GM18508 (cell line): ENCODE results near the gene CLCN3.
"Not testable (repeated sequence)": the region's sequence is repeated elsewhere in the genome, so short reads cannot be mapped to it uniquely, and the experiment has no call there.

ENCODE experiments used
- ATAC-seq: cut with Tn5 transposase; IDR thresholded peaks from one replicate; pipeline ENCODE4 v1.9.1; 2021; ENCODE audit warnings: moderate number of reproducible peaks; ENCODE audit not compliant: insufficient read depth, unreplicated experiment

CLCN3 gene

DNA sequence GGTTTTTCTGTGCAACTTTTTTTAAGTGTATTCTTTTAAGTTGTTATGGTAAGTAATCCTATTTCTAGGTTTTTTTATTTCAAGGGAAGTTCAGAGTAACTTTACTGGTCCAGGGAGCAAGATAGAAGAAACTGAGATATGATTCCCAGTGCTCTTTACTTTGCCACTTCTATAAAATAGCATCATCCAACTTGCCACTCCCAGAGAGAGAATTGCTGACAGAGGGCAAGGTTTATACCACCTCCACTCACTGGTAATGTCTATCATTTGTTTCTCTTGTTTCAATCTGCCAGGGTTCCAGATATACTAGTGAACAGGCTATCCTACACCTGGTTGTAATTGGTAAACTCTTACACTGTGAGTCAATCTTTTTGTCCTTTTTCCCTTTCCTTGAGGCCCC lies 3.5 kb upstream of the CLCN3 start:
- no peak for ATAC-seq

DNA sequence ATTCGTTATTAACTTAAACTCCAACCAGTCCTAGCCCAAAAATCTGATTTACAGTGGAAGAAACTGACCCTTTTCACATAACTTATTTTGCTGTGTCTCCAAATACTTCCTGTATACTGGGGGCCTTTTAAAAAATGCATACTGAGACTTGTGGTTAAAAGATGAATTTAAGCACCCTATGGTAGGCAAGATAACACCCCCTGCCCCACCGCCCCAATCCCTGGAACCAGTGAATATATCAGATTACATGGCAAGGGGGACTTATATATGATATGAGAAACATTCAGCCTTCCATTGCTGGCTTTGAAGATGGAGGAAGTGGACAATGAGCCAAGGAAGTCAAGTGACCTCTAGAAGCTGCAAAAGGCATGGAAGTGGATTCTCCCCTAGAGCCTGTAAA lies 3.1 kb upstream of the CLCN3 start:
- ATAC-seq: no peak

DNA sequence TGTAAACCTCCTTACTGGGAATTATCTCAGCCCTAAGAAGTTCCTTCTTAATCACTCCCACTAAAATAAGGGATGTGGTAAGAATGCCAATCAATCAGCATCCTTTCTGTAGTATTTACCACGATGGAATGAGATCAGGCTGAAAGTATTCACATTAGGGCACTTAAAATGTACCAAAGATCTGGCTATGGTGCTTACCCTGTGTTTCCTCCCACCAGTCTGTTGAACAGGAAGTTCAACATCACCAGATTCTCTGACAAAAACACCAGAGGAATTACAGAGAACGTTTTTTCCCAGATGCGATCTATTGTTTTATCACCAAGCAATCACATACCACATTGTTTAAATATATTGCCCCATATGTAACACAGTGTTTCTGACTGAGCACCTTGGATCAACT lies 2.1 kb upstream of the CLCN3 start:
- ATAC-seq: no peak

DNA sequence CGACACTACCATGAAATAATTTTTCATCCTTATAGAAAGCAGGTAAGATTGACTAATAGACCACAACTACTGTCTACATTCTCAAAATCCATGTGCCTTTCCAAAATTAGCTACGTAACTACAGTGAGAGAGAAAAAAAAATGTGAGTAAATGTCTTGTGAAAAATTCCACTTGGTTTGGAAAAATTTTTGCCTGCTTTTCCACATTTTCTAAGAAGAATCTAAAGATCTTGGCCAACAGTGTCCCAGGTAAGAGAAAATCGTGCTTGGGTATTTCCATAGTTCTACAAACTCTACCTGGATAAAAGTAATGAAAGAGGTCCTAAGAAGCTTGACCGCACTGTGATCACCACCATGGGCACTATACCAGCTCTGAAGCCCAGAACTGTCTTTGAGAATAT lies 1.4 kb upstream of the CLCN3 start:
- ATAC-seq: no peak

DNA sequence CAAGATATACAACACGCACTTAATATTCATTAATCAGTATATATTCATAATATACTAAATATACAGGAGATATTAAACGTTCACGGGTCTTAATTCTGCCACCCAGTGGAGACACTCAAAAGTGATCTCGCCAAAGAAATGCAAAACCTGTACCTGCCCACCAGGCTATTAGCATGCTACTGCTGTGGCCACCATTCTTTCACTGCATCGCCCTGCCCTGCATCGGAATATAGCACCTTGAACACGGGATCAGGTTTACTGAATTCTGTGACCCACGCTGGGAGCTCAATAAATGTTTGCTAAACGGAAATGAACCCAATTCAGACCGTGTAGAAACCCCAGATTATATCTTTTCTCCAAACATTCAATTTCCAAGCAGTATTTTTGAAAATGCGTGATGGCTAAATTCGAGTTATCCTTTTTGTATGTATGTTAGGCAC lies 840 bp upstream of the CLCN3 start:
- peak; percentile 36 for ATAC-seq

DNA sequence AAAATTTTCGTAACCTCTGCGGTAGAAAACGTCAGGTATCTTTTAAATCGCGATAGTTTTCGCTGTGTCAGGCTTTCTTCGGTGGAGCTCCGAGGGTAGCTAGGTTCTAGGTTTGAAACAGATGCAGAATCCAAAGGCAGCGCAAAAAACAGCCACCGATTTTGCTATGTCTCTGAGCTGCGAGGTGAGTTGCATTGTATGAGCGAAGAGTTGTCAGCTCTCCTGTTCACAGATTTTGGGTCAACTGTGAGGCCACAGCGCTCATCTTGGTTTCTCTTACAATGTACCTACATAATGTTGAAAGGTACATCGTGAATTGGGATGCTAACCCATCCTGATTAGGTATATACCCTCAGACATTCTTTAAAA lies 486 bp downstream of the CLCN3 start:
- no peak for ATAC-seq

DNA sequence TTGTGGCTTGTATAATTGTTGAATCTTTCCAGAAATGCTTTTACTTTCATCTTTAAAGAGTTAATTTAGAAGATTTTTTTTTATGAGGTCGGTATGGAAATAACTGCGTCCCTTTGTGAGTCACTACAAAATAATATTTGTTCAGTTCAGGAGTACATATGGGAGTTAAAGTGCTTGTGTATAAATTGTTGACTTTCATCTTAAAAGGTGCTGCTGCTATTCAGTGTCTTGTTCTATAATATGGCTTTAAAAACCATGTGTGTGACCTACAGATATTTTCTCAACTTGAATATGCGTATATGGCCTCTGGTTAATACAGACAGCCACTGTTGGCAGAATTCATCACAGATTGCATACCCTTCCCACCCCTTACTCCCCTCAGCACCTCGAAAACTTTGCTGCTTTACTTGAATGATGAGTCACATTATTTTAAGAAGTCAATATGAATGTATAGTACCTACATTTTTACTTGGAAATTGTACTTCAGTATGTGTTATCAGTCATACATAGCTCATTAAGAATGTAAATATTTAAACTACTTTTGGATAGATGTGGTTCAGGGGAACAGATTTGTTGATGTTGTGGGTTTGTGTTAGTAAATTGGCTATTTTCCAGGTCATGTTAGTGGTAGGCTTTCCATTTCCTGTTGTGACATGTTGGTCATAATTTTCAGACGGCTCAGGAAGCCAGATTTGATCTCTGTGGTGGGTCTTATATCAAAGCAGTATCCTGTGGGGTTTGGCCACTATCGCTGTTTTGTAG lies 1.5 kb downstream of the CLCN3 start:
- no peak for ATAC-seq

DNA sequence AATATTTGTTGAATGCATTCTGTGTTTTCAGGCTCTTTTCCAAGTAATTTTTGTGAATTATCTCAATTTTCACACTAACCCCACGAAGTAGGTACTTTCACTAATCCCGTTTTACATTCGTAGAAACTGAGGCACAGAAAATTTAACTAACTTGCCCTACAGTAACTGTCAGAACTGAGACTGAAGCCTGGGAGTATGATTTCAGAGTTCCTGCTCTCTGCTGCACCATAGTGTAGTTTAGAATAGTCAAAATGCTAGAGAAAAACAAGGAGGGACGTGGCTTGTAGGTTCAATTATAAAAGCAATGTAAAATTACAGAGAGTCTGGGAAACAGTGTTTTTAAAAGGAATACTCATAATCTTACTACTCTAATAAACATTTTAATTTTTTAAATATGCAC lies 2.2 kb downstream of the CLCN3 start:
- no peak for ATAC-seq

DNA sequence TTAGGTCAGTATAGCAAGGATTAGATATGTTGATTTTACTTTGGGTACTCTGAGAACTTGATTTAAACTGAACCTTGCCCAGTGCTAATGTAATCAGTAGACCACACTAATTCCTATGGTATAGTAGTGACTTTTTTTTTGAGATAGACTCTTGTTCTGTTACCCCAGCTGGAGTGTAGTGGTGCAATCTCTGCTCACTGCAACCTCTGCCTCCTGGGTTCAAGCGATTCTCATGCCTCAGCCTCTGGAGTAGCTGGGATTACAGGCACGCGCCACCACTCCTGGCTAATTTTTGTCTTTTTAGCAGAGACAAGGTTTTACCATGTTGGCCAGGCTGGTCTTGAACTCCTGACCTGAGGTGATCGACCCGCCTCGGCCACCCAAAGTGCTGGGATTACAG lies 3.6 kb downstream of the CLCN3 start:
- ATAC-seq: not testable (repeated sequence)

DNA sequence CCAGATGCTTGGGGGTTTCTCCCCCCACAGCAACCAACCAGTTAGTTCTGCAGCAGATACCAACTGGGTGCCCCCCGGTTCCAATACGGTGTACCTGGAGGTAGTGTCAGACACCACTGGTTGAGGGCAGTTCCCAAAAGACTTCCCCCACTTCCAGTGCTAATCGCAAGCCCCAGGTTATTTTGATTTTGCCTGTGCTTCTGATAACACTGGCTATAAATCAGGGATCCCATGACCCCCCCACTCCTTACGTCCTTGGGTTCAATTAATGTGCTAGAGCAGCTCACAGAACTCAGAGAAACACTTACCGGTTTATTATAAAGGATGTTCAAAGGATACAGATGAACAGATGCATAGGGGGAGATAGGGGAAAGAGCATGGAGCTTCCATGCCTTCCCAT lies 5.5 kb downstream of the CLCN3 start:
- no peak for ATAC-seq

DNA sequence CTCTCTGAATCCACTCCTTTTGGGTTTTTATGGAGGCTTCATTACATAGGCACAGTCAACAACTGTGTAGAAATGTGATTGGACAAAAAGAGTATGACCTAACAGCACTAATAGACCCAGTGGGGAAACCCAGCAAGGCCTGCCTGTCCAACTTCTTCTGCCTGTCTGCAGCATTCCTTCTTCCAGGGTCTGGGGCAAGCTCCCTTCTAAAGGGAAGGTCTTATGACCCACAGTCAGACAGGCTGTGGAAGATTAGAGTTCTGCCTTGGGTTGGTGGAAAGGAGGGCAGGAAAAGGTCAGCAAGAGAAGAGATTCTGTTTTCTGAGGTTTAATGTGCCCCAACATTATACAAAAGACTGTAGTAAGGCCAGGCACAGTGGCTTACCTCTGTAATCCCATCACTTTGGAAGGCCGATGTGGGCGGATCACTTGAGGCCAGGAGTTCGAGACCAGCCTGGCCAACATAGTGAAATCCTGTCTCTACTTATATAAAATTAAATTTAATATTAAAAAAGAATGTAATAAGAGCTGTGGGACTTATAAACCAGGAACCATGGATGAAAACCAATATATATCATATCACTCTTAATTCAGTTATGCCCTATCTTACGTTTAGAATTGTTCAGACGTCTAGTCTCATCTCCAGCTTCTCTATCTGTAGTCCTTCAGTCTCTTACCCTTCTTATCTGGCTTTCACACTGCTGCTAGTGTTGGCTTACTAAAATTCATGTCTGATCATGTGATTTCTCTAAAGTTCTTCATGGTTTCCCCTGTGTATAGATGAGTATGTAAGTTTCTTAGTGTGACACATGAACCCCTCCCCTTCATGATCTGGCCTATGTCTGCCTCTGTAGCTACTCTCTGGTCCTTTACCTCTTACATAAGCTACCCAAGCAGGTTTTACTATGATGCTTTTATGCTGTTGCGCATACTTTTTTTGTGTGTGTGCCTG lies 6.2 kb downstream of the CLCN3 start:
- ATAC-seq: peak; percentile 46

DNA sequence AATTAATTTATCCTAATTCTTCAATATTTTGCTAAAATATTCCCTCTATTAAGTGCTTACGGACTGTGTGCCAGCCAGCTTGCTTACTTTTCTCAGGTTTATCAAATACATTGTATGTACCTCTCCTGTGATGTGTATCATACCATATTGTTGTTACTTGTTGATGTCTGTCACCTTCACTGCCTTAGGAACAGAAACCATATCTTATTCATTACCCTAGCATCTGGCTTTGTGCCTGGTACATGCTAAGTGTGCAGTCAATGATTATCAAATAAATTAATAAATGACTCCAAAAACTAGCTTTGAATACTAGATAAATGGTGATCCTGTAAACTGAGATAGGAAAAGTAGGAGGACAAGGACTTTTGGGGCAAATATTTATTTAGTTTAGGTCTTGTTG lies 6.9 kb downstream of the CLCN3 start:
- peak; percentile 45 for ATAC-seq

DNA sequence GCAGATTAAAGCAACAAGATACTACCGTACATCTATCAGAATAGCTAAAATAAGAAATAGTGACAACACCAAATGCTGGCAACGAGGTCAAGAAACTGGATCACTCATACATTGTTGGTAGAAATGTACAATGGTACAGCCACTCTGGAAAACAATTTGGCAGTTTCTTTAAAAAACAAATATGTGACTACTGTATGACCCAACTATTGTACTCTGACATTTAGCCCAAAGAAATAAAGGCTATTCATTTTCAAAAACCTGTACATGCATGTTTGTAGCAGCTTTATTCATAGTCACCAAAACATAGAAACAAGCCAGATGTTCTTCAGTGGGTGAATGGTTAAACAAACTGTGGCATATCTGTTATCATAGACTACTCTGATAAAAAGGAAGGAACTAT lies 8.2 kb downstream of the CLCN3 start:
- no peak for ATAC-seq

DNA sequence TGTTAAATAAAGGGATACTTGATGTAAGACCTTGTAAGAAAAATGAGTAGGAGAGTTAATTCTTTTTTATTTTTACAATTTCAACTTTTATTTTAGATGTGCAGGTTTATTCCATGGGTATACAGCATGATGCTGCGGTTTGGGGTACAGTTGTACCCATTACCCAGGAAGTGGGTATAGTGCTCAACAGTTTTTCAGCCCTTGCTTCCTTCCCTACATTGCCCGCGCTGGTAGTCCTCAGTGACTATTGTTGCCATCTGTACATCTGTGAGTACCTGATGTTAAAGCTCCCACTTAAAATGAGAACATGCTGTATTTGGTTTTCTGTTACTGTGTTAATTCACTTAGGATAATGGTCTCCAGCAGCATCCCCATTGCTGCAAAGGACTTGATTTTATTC lies 9.7 kb downstream of the CLCN3 start:
- no peak for ATAC-seq

DNA sequence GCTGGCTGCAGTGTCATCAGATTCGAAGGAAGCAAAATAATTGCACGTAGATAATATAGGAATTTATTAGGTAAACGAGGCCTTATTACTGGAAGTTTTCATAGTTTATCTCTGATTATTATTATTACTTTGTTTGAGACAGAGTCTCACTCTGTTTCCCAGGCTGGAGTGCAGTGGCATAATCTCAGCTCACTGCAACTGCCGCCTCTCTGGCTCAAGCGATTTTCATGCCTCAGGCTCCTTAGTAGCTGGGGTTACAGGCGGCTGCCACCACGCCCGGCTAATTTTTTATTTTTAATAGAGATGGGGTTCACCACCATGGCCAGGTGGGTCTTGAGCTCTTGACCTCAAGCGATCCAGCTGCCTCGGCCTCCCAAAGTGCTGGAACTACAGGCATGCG lies 12.5 kb downstream of the CLCN3 start:
- ATAC-seq: no peak

DNA sequence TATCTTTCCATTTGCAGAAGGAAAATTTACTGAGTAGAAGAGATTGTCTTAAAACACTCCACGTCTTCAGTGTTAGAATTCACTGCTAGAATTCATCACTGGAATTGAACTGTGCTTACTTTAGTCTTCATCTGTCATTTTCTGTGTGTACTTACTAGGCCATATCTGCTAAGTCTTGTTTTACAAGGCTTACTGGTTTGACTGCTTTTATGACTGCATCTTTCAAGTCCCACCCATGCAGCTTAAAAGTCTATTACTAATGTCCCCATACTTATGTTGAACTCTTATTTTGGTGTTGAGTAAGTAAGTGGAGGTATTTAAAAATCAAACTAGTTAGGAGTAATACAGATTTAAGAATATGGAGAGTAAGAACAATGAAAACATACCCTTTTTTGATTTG lies 14.6 kb downstream of the CLCN3 start:
- ATAC-seq: no peak

DNA sequence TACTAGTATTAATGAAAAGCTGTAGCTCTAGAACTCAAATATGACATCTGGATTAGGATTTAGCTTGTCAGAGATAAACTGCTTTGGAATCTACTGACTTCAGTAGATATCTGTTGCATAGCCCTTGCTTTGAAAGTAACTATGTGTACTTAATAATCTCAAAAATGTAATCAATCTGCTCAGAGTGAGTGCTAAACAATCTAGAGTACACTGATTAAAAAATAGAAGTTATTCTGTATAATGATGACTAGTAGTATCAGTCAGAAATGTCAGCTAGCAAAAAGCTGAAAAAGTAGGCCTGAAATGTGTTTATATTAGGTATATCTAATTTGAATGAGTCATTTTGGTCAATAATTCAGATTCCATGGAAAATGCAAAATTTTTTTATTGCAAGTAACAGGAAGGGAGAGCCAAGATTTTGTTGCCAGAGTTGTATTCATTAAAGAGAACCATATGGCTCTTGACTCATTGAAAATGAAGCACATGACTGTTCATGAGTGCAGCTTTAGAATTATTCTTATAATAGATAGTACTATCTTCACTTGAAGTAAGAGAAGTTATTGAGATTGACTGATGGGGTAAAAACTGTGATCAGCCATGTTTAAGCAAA lies 20.0 kb downstream of the CLCN3 start:
- no peak for ATAC-seq

DNA sequence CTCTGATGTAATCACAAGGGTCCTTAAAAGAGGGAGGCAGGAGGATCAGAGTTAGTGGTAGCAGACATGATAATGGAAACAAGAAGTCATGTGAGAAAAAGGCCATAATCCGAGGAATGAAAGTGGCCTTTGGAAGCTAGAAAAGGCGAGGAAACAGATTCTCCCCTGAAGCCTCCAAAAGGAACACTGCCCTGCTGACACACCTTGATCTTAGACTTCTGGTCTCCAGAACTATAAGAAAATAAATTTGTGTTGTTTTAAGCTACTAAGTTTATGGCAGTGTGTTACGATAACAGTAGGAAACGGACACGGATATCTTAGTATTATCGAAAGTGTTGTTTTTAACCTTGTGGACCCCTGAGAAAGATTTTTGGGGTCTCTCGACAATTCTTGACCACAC lies 24.4 kb downstream of the CLCN3 start:
- ATAC-seq: no peak

DNA sequence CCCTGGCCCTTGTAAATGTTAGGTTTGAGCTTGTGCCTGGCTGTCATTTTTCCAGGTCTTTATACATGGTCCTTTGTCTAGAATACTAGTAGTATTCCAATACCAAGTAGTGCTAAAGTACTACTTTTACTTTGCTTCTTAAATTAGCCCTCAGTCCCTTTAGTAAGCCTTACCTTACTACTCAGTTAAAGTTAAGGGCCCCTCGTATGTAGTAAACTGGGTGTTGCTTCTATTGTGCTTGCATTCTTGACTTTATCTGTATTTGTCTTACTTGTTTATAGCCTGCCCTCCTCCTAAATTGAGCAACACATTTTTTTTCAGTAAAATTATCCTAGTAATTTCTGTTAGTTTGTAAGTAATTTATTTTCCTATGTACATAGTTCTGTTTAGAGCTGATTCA lies 25.2 kb downstream of the CLCN3 start:
- no peak for ATAC-seq

DNA sequence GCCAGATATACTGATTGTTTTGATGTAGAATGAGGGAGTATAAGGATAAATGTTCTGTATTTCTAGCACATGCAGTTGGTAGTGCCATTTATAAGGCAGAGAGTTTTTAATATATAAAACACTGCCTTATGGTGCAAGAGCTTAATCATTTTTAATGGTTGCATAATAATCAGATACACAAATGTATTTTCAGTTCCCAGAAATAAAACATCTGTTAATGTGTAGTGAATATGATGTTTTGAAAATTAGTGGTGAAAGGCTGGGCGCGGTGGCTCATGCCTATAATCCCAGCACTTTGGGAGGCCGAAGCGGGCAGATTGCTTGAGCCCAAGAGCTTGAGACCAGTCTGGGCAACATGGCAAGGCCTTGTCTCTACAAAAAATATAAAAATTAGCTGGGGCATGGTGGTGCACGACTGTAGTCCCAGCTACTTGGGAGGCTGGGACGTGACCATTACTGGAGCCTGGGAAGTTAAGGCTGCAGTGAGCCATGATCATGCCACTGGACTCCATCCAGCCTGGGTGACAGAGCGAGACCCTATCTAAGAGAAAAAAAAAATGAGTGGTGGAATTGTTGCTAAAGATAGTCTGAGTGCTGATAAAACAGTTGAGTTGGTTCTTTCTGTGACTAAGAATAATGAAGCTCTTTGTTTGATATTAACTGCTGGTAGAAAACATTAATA lies 29.3 kb downstream of the CLCN3 start:
- no peak for ATAC-seq
